NCI-H82 treated with DMSO at 0.1 percent for 48 hours (cell line): ENCODE data around the gene TGDS.
"Not testable (repeated sequence)": the region's sequence is repeated elsewhere in the genome, so short reads cannot be mapped to it uniquely, and the experiment has no call there.

Source experiments
- DNase-seq: peaks from one replicate; lab custom pipeline; 2025; ENCODE audit not compliant: unreplicated experiment; lab: John Stamatoyannopoulos, UW

TGDS gene

GRCh38 chr13:94553766-94554165 lies 42.2 kb downstream of the TGDS start:
- DNase-seq = no peak

- DNase-seq = no peak
These were observed 43.9 kb downstream of the TGDS start for GRCh38 chr13:94552095-94552494.

- peak; percentile 71 for DNase-seq
These were observed 45.8 kb downstream of the TGDS start for GRCh38 chr13:94550062-94550738.

- DNase-seq = peak; percentile 96
These were observed 46.5 kb downstream of the TGDS start for GRCh38 chr13:94549232-94550061.

GRCh38 chr13:94548821-94549231 lies 47.1 kb downstream of the TGDS start:
- DNase-seq = peak; percentile 73

GRCh38 chr13:94548382-94548781 lies 47.6 kb downstream of the TGDS start:
- no peak for DNase-seq

- no peak for DNase-seq
These were observed 49.7 kb downstream of the TGDS start for GRCh38 chr13:94546061-94546839.

- no peak for DNase-seq
These were observed 51.0 kb downstream of the TGDS start for GRCh38 chr13:94544922-94545321.

GRCh38 chr13:94542917-94543316 lies 53.0 kb downstream of the TGDS start:
- no peak for DNase-seq

GRCh38 chr13:94537740-94538630 lies 58.0 kb downstream of the TGDS start:
- no peak for DNase-seq

GRCh38 chr13:94535775-94536174 lies 60.2 kb downstream of the TGDS start:
- no peak for DNase-seq

GRCh38 chr13:94535231-94535630 lies 60.7 kb downstream of the TGDS start:
- no peak for DNase-seq

GRCh38 chr13:94534166-94534565 lies 61.8 kb downstream of the TGDS start:
- DNase-seq = no peak

- DNase-seq = not testable (repeated sequence)
These were observed 63.7 kb downstream of the TGDS start for GRCh38 chr13:94532278-94532677.

- DNase-seq = not testable (repeated sequence)
These were observed 69.0 kb downstream of the TGDS start for GRCh38 chr13:94526956-94527355.

- DNase-seq = no peak
These were observed 70.2 kb downstream of the TGDS start for GRCh38 chr13:94525781-94526180.

GRCh38 chr13:94524407-94524806 lies 71.5 kb downstream of the TGDS start:
- no peak for DNase-seq
